Mucosa of gallbladder (tissue), 1 donor: ENCODE results near the gene SZRD1. TPM values are rescaled to one million over a fixed set of nuclear protein-coding genes. Genes with fewer than 3 reads are reported as not detected.

Source experiments
- DNase-seq: peaks from one replicate; pipeline ENCODE4 v3.0.0-alpha.2; 2020; ENCODE audit warnings: low spot score
- total RNA-seq: library from RNA; stranded (reverse); gene quantifications from one replicate; pipeline ENCODE4 v1.2.1, GENCODE V29; 2021
- donor health status: DM: no; HTN: no; CAD: no.

Gene SZRD1
- total RNA-seq, 1 donor from 2014 or later = 134 TPM

DNA sequence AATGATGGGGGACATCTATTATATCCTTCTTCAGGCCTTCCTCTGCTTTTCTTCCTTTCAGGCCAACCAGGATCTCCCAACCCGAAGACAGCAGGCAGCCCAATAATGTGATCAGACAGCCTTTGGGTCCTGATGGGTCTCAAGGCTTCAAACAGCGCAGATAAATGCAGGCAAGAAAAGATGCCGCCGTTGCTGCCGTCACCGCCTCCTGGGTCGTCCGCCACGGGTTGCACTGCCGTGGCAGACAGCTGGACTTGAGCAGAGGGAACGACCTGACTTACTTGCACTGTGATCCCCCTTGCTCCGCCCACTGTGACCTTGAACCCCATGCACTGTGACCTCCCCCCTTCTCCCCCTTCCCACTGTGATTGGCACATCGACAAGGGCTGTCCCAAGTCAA, 27.9 kb downstream of the SZRD1 start:
- DNase-seq = no peak

DNA sequence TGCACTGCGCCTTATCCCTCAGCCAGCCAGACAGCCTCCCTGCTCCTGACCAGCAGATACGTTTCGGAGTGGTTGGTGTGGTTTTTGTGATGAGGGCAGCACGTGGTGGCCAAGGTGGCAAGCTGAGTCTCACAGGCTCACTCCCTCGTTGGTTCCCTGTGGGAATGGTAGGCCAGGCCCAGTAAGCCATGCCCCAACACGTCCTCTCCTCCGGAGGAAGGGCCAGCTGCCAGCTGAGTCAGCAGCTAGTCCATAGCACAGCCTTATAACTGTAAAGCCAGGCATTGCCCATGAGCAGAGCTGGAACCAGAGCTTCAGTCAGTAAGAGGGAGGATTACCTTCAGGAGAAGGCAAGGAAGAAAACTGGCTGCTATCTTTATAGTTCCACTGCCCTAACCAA, 29.5 kb downstream of the SZRD1 start:
- no peak for DNase-seq

DNA sequence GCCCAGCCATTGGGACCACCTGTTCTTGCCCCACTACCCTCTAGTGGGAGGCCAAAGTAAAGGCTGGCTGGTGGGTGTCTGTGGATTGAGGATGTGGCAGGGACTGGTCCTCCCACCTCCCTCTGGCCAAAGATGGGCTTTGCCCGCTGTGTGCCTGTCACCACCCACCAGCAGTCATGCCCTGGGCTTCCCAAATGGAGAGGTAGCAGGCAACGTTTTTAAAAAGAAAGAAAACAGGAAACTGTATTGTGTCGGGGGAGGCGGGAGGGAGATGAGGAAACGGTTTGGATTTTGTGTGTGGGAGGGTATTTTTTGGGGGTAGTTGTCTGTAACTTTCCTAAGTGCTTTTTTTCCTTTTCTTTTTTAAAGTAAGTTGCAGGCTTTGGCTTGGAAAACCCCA, 30.1 kb downstream of the SZRD1 start:
- no peak for DNase-seq

DNA sequence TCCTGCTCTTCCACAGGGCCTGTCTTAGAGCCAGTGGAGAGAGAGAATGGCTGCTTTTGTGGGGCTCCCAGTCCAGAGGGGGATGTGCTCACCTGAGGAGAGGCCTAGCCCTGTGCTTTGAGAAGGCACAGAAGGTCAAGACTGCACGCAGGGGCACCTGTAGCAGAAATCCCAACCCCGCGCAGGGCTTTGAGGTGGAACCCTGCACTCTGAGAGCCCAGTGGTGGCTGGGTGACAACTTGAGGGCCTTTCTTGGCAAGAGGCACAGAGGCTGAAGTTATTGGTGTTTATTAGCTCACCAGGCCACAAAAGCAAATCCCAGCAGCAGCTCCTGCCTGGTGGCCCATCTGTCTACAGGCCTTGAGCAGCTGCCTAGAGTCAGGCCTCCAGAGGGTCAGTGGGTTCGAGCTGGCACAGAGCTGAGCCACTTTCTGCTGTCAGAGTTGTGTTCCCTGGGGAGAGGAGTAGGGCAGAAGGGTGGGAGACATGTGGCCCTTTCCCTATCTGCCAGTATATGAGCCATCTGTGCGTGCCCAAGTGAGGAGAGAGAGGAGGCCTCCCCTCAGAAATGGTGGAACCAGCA, 31.4 kb downstream of the SZRD1 start:
- DNase-seq = no peak

DNA sequence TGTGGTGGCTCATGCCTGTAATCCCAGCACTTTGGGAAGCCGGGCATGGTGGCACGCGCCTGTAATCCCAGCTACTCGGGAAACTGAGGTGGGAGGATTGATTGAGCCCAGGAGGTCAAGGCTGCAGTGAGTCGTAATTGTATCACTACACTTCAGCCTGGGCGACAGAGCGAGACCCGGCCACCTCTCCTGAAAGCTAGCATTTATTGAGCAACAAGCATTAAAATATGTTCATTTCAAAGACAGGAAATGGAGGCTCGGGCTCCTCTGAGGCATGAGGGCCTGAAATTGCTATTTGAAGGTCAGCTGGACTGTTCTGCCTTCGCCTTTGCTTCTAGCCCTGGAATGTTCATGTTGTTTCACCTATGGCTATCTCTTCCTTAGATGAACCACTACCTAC, 35.7 kb downstream of the SZRD1 start:
- no peak for DNase-seq

DNA sequence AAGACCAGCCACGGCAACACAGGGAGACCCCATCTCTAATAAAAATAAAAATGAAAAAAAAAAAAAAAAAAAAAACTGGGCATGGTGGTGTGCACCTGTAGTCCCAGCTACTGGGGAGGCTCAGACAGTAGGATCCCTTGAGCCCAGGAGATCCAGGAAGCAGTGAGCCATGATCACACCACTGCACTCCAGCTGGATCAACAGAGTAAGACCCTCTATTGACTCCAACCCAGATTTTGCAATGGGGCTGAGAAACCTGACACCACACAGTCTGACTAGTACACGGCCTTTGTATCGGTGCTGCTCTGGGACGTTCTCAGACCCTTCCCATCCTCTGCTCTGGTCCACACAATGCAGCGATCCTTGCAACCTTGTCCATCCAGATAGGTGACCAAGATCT, 38.4 kb downstream of the SZRD1 start:
- DNase-seq = no peak

DNA sequence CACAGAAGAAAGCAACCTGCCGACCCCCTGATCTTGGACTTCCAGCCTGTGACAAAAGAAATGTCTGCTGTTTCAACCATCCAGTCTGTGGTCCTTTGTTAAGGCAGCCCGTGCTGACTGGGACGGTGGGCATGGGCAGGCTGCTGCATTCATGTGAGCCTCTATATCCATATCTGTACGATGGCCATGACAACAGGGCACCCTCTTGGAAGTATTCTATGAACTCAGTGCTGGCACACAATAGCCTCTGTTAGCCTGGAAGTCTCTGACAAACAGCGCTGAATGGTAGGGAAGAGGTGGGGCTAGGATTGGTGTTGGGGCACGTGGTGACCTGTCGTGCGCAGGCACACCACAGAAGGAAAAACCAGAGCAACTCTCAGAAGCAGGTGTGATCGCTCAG, 39.8 kb downstream of the SZRD1 start:
- no peak for DNase-seq

DNA sequence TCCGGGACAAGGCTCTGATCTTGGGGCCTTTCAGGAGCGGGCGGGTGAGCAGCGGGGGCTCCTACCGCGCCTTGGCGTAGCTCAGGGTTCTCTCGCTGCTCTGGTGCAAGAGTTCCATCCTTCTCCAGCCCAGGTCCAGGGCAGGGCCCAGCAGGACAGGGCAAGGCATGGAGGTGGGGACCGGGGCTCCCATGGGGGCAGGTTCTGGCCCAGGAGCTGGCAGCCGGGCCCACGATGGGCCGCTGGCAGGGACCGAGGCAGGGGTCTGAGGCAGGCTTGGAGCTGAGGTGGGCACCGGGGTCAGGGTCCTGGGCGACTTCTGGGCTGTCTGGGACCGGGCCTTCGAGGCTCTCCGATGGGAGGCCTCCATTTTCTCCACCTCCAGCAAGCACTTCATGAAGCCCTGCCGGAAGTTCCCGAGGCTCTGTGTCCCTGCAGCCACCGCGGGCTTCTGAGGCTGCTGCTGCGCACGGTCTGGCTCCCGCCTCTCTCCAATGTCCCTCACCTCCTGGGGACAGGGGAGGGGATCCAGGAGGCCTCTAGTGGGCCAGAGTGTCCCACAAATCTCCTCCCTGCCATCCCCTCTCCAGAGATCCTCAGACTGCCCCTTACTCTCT, 42.6 kb downstream of the SZRD1 start:
- DNase-seq = no peak

DNA sequence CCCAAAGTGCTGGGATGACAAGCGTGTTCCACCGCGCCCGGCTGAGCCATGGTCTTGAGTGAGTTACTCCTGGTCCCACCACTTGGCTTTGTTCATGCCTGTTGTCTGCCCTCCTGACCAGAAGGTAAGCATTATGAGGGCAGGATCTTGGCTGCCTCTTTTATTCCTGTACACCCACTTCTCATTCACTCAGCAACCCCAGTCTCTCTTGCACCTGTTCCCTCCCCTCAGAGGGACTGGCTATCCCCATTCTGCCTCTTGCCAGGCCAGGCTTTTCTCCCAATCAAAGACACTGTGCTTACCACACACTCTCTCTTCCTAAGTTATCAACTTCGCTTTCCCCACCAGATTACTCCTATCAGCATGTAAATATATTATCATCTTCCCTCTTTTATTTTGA, 43.8 kb downstream of the SZRD1 start:
- no peak for DNase-seq

DNA sequence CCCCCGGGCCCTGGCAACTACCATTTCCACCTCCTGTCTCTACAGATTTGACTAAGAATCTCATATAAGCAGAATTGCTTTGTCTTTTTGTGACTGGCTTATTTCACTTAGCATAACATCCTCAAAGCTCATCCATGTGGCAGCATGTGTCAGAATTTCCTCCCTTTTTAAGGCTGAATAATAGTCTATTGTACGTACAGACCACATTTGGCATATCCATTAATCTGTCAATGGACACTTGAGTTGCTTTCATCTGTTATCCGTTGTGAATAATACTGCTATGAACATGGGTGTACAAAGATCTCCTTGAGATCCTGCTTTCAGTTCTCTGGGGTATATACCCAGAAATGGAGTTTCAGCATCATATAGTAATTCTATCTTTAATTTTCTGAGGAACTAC, 46.1 kb downstream of the SZRD1 start:
- DNase-seq = no peak

DNA sequence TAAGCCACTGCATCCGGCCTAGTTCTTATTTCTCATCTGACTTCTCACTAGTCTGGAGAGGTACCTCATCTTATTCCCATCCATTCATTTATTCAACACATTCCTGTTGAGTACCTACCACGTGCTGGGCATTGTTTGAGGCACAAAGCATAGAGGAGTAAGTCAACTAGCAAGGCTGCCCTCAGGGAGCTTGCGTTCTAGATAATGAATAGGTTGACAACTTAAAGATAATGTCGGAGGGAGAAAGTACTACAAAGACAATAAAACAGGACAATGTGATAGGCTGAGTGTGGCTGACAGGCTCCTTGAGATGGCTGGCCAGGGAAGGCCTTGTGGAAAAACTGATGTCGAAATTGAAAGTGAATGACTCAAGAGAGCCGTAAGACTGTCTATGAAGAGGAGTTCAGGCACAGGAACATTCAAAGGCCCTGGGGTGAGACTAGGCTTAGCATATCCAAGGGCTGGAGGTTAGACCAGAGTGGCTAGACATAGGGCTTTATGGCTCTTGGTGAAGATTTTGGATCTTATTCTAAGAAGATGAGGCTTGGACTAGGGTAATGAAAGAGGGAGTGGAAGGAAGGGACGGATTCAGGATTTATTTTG, 51.9 kb downstream of the SZRD1 start:
- DNase-seq = no peak

DNA sequence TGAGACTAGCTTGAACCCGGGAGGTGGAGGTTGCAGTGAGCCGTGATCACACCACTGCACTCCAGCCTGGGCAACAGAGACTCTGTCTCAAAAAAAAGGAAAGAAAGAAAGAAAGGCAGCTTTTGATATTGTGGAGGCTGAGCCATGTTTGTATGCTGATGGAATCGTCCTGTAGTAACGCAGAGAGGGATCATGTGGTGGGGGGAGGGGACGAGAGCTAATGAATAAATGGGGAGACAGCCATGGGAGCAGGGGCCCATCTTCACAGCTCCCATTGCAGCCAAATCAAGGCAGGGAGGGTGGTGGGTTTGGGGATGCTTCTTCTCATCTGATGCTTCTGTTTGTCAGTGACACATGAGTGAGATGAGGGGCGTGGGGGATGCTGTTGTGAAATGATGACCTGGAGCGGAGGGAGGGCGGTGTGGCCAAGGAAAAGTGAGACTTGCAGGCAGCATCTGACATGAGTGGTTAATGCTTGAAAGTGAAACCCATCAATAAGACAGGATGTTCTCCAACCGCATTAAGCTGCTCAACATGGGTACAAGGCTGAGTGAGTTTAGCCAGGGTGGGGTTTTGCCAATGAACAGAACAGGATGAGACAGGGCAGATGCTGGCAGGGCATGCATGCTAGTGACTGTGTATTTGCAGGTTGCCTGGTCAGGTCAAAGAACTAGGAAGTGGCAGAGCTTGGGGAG, 53.5 kb downstream of the SZRD1 start:
- DNase-seq = no peak

DNA sequence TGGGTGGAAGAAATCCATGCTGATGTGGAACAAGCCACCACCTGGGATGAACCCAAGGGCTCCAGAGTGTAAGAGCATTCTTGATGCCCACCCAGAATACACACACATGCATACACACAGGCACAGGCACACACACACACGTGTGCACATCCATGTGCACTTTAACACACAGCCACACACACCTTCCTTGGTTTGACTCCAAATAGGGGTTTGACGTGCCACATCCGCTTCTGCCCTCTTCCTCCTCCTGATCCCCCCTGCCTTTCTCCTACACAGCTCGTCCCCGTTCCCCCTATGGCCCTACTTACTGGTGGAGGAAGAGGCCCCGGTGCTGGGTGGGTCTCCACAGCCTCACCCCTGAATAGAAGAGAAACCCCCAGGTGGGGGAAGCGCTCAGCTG, 54.2 kb downstream of the SZRD1 start:
- DNase-seq = no peak

DNA sequence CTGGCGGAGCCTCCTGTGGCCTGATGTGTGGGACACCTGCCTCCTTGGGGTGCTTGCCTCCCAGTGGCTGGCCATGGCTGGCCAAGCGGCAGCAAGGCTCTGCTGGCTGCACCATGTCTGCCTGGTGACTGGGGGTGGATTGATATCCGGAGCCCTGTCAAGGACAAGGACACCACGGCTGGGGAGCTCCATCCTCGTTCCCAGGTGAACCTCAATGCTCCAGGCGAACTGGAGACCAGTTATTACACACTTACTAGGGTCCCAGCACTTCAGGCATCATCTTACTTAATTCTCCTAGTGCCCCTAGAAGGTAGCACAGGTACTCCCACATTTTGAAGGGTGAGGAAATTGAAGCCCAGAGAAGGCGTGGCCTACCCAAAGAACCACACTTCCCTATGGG, 55.0 kb downstream of the SZRD1 start:
- DNase-seq = no peak

DNA sequence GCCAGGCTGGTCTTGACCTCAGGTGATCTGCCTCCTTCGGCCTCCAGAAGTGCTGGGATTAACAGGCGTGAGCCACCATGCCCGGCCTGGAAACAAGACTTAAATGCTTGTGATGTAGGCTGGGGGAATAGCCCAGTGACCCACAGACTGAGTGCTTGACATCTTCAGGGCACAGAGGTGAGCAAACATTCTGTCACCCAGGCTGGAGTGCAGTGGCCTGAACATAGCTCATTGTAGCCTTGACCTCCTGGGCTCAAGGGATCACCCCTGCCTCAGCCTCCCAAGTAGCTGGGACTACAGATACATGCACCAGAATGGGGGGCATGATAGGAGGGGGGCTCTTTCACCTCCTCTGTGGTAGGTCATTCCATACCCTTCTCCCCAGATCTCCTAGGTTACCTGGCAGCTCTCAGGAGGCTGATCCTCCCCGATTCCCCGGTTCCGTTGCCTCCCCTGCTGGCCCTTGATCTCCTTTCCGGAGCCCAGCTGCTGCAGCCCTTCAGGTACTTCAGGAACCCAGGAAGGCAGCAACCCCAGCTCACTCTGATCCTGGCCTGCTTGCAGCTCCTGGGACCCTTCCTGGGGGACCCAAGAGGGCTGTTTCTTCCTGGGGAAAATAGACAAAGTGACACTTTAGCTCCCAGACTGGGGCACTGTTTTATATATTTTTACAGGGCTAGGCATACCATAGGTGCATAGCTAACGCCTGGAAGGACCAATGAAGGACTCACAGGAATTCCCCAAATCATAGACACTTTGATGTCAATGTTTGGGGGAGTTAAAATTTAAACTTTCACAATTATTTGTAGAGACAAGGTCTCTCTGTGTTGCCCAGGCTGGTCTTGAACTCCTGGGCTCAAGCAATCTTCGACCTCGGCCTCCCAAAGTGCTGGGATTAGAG, 58.3 kb downstream of the SZRD1 start:
- no peak for DNase-seq

DNA sequence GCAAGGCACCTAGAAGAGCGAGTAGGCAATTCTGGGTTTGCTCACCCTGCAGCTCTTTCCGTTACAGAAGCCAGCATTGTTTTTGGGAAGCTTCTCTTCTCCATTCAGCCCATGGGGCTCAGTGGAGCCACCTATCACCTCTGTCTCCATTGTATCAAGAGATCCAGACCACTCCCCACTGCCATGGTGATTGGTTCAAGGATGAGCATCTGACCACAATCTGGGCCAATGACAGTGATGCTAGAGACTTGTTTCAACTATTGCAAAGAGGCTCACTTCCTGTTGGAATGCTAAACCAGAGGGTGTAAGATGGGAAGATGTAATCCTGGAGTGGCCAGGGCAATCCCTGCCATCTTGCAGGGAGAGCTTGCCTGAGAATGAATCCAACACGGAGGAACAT, 63.6 kb downstream of the SZRD1 start:
- no peak for DNase-seq

DNA sequence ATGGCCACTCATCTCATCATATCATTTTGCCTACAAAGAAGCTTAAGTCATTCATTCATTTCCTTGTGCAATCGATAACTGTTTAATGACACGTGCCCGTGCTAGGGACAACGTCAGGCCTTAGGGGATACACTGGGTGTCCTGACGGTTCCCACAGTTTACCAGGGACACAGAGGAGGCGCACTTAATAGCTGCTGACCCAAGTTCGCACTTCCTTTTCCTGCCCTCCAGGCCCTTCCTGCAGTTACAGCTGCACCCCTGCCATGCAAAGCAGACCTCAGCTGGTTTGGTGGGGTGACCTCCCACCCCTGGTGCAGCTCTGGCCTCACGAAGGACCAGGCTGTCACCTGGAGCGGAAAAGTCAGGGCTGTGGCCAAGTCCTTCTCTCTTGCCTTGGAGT, 66.0 kb downstream of the SZRD1 start:
- DNase-seq = no peak

DNA sequence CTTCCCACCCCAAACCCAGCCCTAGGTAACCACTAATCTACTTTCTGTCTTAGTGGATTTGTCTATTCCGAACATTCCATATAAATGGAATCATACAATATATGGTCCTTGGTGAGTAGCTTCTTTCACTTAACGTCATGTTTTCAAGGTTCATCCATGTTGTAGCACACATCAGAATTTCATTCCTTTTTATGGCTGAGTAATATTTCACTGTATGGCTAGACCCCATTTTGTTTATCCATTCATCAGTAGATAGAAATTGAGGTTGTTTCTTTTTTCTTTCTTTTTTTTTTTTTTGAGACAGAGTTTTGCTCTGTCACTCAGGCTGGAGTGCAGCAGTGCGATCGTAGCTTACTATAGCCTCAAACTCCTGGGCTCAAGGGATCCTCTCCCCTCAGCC, 67.0 kb downstream of the SZRD1 start:
- DNase-seq = no peak

DNA sequence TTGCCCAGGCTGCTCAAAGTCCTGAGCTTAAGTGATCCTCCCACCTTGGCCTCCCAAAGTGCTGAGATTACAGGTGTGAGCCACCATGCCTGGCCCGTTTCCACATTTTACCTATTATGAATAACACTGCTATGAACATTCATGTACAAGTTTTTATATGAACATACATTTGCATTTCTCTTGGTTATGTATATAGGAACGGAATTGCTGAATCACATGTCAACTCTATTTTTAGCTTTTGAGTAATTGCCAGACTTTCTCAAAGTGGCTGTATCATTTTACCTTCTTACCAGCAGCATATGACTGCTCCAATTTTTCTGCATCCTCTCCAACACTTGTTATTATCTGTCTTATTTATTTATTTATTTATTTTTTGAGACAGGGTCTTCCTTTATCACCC, 67.5 kb downstream of the SZRD1 start:
- DNase-seq = no peak

DNA sequence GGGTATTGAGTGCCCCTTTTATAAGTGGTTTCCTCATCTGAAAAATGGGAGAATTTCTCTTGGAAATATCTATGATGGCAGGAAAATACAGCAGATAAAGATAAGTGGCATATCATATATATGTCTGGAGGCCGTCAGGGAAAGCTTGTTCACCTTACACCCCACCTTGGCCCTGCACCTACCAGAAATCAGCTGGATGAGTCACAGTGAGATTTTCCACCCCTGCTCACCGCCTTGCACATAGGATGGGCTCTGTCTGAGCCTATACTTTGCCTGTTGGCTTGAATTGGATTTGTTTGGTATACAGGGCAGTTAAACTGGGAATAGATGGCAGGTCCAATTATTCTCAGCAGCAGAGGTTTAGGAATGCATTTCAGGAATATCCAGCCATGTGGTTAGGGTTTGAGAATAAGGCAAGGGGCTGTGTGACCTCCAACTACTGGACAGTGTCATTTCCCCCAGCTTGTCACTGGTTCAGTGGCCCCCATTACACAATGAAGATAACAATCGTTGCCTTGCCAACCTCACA, 70.0 kb downstream of the SZRD1 start, which contains the start of gene SPATA21:
Gene SPATA21, minus strand, starts transcription at position 479 of the 529 bp plus-strand sequence. CDS start 6,053 bp downstream, outside the sequence.
- no peak for DNase-seq

DNA sequence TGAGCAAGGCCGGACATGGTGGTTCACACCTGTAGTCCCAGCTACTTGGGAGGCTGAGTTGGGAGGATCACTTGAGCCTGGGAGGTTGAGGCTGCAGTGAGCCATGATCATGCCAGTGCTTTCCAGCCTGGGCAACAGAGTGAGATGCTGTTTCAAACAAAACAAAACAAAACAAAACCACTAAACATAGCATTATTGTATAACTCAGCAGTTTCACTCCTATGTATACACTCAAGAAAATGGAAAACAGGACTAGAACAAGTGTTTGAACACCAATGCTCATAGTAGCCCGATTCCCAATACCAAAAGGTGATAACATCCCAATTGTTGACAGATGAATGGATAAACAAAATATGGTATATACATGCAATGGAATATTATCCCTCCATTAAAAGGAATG, 71.5 kb downstream of the SZRD1 start:
- no peak for DNase-seq

DNA sequence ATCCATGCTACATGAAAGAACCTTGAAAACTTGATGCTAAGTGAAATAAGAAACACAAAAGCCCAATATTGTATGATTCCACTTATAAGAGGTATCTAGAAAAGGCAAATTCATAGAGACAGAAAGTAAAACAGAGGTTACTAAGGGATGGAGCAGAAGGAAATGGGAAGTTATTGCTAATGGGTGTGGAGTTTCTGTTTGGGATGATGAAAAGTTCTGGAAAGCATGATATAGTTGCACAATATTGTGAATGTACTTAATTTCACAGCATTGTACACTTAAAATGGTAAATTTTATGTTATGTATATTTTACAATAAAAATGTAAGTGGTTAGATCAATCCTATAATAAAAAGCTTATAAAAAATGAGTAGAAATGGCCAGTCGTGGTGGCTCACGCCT, 71.9 kb downstream of the SZRD1 start:
- no peak for DNase-seq
